GM21381 (cell line): ENCODE data around the gene ACBD4.

Experiments used
- ATAC-seq: cut with Tn5 transposase; IDR thresholded peaks from one replicate; pipeline ENCODE4 v1.9.1; 2021; ENCODE audit warnings: mild to moderate bottlenecking, moderate library complexity; ENCODE audit not compliant: unreplicated experiment

ACBD4 gene

GRCh38 chr17:45132572-45133463, 2.7 kb upstream of the ACBD4 start:
- ATAC-seq, result peak; percentile 30

DNA sequence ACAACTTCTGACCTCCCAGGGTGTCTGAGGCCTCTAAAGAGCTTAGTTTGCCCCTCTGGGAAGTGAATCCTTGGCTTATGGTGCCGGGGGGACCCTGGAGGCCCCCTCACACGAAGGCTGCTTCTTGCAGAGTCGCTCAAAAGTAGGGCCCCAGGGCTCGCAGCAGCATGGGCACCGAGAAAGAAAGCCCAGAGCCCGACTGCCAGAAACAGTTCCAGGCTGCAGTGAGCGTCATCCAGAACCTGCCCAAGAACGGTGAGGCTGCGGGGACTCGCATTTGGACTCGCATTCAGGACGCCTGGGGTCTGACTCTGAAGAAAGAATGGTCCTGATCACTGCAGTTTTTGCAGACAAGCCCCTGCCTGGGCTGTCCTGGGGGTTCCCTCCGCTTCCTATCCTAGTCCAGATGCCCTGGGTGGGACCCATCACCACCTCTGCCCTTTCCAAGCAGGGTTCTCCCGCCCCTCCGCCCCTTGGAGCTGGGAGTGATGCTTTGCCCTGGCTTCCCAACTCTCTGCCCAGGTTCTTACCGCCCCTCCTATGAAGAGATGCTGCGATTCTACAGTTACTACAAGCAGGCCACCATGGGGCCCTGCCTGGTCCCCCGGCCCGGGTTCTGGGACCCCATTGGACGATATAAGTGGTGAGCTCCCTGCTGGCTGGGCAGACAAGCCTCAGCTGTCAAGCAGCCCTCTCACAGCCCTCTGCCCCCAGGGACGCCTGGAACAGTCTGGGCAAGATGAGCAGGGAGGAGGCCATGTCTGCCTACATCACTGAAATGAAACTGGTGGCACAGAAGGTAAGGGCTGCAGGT, 698 bp downstream of the ACBD4 start:
- no peak for ATAC-seq

GRCh38 chr17:45136846-45137560, 1.5 kb downstream of the ACBD4 start:
- ATAC-seq, result no peak

- no peak for ATAC-seq
Observed at GRCh38 chr17:45137561-45138305, 2.2 kb downstream of the ACBD4 start.

DNA sequence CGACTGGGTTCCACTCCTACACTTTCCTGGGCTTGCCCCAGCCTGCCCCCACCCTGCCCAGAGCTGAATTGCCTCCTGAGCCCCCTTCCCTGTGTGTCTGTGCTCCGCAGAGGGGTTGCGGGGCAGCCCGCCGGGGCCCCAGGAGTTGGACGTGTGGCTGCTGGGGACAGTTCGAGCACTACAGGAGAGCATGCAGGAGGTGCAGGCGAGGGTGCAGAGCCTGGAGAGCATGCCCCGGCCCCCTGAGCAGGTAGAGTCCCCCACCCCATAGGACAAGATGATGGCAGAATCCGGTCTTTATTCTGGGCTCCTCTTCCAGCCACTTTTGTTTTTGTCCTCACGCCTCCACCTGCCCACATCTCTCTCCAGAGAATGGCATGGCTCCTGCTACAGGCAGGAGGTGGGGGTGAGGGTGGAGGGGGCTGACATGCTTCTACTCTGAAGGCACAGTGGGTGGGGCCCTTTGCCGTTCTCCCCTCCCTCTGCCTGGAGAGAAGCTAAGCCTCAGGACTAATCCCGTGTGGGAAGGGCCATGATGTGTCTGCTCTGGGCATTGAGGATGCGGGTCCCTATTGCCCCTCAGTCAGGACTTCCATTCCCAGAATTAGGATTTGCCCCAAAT, 3.5 kb downstream of the ACBD4 start:
- ATAC-seq, result no peak

DNA sequence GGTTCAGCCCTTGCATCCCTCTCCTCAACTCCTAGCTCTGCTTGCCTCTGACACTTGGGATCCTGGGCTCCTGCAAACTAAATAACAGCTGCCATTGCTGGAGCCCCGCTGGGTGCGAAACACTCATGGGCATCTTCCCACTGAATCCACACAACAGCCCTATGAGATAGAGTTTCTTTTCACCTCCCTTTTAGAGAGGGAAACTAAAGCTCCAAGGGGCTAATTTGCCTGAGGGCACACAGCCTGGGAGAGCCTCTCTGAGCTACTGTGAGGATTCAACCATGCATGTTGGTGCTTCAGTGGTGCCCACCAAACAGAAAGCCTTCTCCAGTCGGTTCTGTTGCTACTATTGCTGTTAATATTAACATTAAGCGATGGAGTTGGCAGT, 4.0 kb downstream of the ACBD4 start:
- no peak for ATAC-seq

DNA sequence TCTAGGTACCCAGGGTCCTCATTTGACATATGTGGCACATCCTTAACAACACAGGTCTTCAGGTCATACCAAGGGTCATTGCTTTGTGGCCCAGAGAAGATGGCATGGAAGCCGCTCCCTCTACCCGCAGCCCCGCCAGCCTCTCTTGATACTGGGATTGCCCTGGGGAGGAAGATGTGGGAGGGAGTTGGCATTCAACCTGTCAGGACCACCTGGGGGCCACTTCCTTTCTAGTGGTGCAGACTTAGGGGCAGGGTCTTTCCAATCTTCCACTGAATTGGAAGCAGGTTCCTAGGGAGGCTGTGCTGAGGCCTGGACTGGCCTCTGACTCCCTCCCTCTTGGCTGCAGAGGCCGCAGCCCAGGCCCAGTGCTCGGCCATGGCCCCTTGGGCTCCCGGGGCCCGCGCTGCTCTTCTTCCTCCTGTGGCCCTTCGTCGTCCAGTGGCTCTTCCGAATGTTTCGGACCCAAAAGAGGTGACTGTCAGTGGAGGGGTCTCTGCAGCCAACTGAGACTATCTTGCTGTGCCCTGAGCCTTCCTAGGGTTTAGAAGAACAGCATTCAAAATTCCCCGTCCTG, 7.7 kb downstream of the ACBD4 start:
- ATAC-seq, result no peak

- no peak for ATAC-seq
Observed at GRCh38 chr17:45143767-45144198, 8.3 kb downstream of the ACBD4 start.

DNA sequence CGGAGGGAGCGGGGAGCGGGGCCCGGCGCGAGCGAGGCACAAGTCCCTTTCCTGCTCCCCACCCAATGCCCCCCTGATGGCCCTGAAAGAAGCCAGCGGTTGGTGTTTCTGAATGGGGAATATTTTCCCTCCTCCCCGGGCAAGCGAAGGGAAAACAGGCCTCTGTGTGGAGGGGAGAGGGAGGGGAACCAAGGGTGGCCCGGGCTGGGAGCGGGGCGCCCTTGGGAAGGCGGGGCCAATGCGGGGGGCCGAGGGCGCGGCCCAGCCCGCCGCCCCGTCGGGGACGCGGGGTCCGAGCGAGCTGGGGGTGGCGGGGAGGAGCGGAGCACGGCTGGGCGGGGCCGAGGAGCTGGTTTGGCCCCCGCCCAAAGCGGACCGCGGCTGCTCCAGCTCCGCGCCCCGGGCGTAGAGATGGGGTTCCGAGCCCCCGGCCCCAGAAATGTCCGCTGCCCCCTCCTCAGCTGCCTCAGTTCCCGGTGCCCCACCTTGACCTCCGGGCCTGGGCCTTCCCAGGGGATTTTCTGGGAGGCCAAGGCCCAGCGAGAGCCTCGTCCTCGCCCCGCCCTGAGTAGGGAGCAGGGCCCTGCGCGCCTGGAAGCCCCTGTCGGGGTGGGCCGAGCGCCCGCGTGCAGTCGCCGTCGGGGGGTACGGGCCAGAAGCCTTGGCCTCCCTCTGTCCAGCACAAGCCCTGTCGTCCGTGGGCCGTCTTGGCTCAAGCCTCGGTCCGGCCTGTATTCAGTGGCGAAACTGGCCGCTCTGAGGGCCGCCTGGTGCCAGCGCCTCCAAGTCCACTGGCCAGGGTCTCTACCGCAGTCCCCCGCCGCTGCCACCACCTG, 8.9 kb downstream of the ACBD4 start:
- ATAC-seq, result no peak

DNA sequence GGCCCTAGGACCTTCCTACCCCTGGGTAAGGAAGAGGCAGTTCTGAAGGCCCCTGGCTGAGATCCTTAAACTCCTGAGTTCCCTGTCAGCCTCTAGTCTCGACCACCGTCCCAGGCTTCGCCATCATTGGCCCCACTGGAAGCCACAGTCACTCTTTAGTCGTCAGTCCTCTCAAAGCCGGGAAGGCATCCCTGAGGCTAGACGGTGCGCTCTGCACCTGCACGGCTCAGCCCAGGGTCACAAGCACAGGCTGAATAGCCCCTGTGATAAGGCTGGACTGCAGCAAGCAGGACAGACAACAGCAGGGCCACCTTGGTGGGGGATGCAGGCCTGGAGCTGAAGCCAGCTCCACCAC, 9.5 kb downstream of the ACBD4 start:
- ATAC-seq, result no peak

GRCh38 chr17:45146166-45146565, 10.7 kb downstream of the ACBD4 start:
- ATAC-seq, result no peak

GRCh38 chr17:45146592-45146889, 11.1 kb downstream of the ACBD4 start:
- ATAC-seq, result no peak

DNA sequence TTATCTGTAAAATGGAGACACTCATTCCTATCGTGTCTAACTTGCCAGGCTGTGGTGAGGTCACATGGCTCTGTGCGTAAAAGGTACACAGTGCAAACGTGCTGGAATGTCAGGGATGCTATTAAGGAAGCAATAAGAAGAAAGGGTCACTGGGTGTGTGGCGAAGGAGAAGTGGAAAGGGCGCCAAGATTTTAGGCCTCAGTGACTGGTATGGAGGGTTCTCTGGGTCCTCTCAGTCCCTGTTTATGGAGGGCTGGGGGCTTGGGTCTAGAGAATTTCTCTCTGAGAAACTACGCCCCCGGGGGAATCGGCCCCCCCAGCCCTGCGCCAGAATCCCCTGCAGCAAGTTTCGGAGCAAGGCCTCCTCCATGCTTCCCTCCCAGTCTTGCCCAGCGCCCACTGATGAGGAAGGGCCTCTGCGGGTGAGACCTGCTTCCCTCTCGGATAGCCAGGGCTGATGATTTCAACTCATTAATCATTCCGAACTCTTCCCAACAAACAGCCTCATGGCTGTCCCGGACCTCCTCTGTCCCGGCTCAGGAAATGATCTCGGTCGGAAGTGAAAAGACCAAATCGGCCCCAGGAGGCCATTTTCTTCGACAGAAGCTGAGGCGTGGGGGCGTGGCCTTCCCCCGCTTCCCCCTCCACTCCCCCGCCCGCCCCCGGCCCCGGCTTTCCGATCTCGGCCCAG, 11.5 kb downstream of the ACBD4 start:
- ATAC-seq, result no peak

DNA sequence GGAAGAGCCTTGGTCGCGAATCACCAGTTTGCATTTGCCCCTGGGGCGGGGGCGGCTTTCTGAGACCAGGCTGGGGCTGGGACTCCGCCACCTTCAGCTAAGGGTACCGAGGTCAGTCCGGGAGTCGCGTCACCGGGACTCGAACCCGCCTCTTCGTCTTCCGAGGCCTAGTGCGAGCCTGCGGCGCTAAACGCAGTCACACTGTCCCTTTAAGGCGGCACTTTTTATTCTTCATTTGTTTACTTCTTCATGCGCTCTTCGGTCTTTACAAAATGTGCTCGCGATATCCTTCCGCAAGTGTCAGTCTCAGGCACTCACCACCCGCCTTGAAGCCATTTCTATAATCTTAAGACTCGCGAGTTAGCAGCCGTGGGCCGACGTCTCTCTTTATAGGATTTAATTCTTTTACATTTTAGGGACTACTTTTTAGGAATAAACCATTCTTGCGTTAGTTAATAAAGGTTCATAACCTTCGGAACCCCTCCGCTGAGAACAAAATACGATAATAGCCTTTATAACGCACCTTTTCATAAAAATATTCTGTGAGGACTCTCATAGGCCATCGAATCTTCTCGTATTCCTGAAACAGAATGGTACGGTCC, 12.2 kb downstream of the ACBD4 start:
- ATAC-seq, result no peak

- ATAC-seq, result peak; percentile 64
Observed at GRCh38 chr17:45148183-45149036, 12.9 kb downstream of the ACBD4 start, which contains the start of gene HEXIM1. HEXIM1 (plus strand) TSS chr17:45148475; CDS start chr17:45149191, 716 bp downstream.

- peak; percentile 23 for ATAC-seq
Observed at GRCh38 chr17:45149037-45149668, 13.7 kb downstream of the ACBD4 start.
